Measurements from ENCODE around the gene RPLP2.

RPLP2 gene

DNA sequence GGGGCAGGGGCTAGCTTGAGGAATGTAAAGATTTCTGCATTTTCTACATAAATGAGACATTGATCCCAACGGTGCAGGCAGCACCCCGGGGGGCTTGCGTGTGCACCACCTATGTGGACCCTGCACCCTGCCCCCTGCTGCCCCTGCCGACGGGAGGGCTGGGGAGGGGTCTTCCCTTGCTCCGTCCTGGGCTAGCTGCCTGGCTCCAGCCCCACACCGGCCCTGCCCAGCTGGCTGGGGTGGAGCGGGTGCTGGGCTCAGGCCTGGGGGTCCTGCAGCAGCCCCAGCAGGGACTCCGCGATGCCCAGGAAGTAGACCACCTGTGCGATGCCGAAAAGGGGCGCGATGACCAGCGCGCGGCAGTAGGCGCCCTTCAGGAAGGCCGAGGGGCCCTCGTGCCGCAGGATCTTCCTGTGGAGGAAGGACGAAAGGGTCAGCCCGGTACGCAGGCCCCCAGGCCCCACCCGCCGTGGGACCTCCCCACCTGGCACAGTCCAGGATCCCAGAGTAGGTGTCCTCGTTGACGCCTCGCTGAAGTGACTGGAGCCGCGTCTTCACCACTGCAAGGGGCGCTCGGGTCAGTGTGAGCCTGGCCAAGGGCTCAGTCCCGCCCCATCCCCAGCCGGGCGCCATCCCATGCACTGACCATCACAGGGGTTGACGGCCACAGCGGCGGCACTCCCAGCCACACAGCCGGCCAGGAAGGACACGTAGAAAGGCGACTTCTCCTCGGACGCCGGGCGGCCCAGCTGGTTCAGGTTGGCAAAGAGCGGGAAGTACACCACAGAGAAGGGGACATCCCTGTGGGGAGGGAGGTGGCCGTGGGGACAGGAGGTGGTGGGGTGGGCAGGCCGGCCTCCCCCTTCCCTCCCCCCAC, 17.9 kb upstream of the RPLP2 start:
- DNase-seq = no peak

DNA sequence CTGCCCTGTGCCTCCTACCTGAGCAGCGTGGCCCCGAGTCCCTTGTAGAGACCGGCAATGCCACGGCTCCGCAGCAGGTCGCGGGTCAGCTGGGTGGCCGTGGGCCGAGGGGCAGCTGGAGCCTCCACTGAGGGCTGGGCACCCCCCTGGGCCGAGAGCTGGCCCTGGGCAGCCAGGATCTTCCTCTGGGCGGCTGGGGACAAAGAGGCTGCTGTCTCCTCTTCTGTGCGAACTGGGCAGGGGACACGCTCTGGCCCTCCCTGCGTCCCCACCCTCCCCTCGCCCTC, 17.3 kb upstream of the RPLP2 start:
- no peak for DNase-seq

DNA sequence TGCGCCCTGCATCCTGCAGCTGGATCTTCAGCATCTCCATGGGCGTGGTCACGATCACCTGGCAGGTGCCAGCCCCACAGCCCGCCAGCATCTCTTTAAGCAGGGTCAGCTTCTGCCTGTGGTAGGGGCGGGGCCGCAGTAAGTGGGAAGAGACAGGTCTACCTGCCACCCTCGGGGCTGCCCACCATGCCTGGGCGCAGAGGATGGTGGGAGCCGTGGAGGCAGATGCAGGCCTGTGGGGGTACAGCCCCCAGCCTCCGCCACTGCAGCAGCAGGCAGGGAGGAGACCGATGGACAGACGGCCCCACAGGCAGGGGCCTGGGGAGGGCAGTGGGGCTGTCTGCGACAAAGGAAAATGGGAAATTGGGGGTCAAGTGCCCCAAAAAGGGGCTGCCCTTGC, 16.9 kb upstream of the RPLP2 start:
- DNase-seq = no peak

DNA sequence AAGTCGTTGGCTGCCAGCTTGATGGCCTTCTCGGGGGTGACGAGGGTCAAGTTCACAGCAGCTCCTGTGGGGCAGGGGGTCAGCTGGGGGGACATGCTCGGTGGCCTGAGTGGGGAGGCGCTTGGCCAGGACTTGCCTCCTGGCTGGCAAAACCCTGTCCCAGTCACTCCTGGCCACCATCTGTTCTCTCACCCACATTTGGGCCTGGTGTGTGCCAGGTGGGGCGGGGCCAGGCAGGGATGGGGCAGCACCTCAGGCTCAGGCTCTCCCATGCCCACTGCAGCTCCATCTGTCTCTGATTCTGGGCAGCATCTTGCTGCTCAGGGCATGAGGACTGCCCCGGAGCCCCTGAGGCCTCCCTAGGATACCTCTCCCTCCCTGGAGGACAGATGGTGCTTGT, 16.2 kb upstream of the RPLP2 start:
- no peak for DNase-seq

DNA sequence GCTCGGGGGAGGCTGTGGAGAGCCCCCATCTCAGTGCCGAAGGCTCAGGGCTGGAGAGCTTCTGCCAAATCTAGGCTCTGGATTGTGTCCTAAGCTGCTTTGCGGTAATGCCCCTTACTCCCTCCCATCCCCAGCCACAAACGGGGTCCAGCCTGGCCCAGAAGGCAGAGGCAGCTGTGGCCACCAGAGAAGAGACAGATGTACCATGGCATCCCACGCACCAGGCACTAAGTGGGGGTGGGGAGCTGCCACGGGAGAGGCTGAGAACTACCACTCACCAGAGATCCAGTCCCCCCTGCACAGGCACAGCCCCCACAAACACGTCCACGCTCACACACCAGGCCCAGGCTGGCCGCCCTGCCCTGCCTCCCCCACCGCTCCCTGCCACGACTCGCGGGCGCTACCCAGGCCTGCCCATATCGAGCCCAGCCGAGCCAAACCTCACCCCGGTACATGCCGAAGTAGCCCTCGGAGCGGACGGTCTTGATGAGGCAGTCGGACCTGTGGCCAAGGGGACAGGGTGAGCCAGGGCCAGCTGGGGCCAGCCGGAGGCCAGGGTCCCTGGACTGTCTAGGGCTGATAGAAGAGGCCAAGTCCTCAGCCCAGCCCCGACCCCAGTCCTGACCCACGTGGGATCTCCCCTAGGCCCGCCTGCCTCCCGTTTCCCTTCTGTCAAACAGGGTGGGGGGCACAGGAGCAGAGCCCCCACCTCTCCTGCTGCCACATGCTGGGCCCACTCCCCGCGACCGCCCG, 15.6 kb upstream of the RPLP2 start:
- DNase-seq = no peak

DNA sequence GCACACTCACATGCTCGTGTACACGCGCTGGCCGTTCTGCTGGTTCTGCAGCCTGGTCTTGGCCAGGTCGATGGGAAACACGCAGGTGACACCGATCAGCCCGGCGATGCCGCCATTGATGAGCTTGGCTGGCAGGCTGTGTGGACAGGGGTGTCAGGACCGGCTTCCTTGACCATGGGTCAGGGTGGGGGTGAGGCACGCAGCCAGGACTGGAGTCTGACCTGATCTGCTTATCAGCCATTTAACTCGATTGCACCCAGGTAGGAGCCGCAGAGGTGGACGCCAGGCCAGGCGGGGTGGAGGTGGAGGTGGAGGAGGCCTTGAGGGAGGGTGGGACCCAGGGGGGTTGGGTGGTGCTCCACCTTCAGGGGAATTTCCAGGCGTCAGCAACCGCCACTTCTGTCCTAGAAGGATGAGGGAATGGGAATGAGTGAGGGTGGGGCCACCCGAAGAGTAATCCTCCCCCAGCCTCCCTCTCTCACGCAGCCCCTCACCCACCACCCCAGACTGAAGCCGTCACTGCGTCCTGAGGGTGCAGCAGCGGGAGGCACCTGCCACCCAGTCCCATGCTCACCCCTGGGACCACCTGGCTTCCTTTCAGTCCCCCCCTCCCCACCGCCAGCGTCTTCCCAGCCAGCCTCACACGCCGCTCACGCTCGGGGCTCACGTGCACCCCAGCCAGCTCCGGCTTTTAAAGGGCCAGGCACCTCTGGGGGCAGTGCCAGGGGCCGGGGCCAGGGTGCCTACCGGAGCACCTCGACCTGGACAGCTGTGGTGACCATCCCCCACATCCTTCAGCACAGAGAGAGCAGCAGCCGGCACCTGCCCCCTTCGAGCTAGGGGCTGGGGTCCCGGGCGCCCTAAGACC, 14.8 kb upstream of the RPLP2 start:
- DNase-seq = no peak

DNA sequence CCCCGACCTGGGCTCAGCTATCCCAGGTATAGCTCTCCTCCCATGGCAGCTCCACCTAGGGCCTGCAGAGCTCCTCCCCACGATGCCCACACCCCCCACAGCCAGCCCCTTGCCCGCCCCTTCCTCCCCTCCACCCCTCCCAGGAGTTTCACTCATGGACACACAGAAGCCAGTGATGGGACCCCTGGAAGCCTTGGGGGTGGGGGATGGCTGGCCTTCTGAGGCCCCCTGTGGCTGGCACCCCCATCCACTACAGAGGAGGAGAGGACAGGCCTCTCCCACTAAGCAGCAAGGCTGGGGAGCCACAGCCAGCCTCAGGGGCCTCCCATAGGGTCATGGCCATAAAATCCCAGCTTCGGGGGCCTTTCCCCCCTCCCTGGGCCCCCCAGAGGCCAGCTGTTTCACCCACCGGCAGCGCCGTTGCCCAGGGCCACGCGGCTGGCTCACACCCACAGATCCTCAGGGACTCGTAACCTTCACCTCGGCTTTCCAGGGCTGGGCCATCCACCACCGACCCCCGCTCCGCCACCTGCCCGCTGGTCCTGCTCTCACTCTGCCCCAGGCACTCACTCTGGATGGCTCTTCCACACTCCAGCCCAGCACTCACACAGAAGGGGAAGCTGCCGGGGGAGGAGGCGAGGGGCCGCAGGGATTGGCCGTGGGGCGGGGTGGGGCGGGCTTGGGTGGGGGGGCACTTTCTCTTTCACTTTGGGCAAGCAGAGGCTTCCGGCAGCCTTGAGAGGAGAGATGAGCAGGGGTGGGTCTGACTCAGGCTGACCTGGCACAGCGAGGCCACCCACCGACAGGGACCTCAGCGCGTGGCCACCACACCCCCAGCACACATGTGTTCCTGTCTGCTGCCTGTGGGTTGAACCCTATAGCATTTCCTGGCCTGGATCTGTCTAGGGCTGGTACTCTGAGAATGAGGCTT, 13.9 kb upstream of the RPLP2 start:
- peak; percentile 85 to 93 (median 92) for DNase-seq

DNA sequence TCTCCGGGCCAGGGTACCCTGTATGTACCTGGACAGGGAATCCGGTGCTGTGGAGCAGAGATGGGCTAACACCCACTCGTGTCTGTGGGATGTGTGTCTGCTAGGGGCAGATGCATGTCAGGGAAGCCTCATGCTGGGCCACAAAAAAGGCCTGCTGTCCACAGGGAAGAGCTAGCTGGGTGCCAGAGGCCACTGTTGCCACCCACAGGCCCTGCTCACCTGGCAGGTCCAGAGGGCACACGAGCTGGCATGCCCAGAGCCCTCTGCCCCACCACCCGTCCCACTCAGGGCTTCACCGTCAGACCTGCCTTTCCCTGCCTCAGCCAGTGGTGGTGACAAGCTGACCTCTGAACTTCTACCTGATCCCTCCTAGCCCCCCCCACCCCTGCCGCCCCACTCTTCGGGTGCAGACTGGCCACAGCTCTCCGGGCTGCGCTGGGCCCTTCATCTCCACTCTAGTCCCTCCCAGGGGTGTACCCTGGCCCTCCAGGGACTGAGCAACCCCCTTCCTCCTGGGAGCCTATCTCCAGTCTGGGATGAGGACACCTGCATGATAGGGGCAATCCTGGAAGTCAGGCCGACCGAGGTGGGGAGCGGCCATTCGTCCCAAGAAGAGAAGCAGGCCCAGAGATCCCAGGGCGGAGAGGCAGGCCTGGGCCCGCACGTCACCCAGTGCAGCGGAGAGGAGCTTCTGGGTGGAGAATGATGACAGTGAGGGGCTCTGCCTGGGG, 13.0 kb upstream of the RPLP2 start:
- no peak for DNase-seq

DNA sequence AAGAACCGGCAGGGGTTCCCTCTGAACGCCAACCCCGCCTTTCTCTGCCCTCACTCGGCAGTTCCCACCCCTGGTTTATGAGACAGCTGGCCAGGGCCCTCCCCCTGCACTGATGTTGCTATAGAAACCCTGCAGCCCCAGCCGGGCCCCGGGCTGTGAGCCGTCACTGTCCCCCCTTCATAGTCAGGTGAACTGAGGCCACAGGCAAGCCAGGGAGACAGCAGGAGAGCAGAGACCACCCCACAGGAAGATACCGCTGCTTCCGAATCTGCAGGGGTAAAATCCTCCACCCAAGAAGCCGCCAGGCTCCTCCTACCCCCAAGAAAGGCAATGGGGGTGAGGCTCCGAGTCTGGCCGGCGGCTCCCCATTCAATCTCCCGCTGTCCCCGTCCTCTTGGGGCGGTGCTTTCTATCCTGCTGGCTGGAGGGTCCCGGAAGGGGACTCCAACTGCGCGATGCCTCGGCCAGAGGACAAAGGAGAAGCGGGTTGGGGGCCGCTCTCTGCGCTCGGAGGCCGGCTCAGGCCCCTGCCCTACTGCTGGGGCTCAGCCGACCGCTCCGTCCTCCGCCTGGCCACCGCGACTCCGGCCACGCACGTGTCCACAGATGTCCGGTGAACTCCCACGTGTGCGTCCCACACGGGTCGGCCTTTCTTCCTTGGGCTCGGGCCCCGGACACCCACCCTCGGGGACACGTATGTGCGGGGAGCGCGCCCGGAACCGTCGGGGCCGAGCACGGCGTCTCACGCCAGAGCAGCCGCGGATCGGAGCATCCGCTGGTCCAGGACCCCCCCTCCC, 12.3 kb upstream of the RPLP2 start:
- DNase-seq = peak; percentile 63 to 85 (median 74)

DNA sequence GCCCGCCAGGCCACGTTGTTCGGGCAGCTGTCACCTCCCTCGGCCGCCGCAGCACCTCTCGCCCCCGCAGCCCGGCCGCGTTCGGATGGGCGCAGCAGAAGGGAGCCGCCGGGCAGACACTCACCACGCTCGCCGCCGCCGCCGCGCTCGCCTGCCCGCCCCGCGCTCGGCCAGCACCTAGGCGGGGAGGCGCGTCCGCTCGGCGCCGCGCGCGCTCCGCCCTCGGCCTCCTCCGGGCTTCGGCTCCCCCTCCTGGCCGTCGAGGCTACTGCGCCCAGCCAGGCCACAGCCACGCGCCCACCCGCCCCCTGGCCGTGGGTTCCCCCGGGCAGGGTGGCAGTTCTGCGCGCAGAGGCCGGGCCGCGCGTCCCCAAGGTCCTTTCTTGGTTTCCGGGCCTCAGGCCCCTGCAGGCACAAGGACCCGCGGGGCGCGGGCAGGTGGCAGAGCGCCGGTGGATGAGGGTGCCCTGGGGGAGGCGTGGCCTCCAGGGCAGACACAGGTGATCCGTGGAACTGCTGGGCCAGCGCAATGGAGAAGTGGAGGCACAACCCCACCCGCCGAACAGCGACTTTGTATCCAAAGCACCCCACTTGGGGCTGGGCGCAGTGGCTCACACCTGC, 11.6 kb upstream of the RPLP2 start, which contains the start of gene SLC25A22:
SLC25A22 (minus strand) TSS at position 189 of the 621 bp plus-strand sequence. CDS start 3,275 bp downstream, outside the sequence.
- DNase-seq = peak; percentile 85 to 96 (median 90)

DNA sequence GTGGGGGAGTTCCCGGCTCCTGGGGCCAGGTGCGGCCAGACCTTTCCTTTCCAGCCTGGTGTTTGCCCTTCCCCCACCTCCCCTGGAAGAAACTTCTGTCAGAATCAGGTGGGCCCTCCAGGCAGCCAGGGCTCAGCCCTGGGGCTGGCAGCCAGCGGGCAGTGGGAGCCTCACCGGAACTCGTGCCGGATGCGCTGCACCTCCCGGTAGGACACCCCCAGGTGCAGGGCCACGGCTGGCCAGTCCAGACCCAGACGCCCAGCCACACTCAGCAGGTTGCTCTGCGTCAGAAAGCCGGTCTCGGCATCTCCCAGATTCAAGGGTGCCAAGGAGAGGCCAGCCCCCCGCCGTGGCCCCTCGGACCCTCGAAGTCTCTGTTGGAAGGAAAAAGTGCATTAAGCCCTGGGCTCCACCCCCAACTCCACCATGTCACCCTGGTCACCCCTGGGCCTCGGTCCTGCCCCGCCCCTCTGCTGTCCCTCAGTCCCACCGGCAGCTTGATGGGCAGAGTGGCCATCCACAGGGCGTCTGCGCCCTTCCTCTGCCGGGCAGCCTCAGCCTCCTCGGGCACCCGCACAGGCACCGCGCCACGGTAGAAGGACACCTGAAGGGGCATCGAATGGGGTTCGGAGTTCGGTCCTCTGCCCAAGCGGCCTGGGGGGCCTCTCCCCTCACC, 10.0 kb upstream of the RPLP2 start:
- DNase-seq = no peak

DNA sequence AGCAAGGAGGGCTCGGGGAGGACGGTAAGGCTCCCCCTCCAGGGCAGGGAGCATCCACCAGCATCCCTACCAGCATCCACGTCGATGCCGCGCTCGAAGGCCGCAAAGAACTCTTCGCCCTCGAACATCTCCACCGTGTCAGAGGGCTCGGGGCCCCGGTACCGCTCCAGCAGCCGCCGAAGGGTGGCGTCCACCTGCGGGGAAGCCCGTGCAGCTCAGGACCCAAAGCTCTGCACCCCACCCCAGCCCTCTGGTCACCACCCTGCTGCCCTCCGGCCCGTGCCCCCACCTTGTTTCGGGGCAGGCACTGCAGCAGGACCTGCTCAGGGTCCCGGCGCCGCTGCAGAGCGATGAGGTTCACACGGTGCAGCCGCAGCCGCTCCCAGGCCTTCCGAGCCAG, 9.3 kb upstream of the RPLP2 start:
- DNase-seq = no peak

DNA sequence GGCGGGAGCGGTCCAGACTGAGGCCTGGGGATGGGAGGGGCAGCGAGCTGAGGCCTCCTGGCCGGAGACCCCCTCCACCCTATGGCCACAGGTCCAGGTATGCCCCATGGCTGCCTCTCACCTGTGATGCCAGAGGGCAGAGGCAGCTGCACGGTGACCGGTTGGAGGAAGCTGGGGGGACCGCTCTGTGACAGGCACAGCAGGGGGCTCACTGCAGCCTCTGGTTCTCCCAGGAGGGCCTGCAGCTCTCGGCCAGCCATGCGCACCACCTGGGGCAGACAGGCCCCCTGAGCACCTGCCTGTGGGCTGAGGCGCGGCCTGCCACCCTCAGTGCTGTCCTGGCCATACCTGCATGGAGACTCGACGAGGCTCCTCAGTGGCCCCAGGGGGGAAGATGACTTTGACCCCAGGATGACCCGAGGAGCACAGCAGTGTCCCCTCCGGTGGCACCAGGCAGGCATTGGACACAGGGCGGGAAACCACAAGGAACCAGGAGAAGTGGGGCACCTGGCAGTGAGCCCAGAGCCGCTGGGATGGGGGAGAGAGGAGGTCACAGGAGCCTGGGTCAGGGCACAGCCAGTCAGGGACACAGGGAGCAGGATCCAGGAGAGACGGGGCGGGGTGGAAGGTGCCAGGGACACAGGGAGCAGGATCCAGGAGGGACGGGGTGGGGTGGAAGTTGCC, 8.5 kb upstream of the RPLP2 start:
- DNase-seq = no peak

DNA sequence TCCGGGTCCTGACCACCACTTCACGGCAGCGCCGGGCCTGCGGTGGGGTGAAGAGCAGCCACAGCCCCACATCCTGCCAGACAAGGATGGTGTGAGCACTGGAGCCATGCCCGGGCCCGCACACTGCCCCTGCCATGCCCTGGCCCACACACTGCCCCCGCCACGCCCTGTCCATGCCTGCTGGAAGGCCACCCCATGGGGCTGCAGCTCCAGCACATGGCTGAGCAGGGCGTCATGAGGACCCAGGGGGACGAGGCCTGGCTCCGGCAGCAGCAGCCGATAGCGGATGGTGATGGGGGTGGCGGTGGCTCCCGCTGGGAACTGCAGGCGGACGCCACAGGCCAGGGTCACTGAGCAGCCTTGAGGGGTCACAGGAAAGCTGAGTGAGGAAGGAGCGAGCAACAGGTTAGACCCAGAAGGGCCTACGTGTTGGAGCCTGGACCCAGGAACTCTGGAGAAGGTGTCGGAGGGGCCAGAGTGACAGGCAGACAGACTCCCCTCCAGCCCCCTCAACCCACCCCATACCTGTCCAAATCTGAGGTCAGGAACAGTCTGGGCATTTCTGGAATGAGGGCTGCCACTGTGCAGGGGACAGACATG, 7.6 kb upstream of the RPLP2 start:
- DNase-seq = no peak

DNA sequence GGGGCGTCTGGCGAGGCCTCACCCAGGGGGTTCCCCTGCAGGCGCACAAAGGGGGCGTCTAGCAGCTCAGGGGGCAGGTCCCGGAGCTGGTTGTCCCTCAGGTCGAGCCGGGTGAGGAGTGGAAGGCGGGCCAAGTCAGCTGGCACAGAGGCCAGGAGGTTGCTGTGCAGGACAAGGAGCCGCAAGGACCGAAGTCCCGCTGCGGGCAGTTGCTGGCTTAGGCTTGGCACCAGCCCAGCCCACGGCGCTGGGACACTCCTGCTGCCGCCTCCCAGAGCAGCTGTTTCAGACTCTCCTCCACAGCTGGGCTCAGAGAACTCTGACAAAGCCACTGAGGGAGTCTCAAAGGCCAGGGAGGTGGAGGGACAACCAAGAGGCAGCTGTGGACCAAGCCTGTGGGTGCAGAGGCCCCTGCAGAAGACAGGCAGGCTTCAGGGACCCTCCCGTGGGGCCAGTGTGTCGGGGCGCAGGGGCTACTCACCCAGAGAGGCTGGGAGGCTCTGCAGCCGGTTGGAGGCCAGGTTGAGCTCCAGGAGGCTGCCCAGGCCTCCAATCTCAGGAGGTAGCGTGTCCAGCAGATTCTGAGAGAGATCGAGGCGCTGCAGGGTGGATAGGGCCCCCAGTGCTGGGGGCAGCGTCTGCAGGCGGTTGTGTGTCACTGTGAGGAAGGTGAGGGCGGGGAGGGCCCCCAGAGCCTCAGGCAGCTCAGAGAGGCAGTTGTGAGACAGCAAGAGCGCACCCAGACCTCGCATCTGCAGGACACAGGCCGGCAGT, 6.9 kb upstream of the RPLP2 start:
- DNase-seq = no peak

DNA sequence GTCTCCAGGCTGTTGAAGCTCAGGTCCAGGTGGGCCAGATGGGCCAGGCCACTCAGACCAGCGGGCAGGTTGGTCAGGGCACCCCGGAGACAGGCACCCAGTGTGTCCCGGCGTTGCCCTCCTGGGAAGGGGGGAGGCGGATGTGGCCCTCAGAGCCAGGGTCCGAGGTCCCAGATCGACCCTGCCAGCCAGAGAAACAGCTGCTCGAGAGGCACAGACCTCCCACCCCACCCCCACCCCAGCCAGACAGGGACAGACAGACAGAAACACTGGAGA, 6.4 kb upstream of the RPLP2 start:
- DNase-seq = no peak

DNA sequence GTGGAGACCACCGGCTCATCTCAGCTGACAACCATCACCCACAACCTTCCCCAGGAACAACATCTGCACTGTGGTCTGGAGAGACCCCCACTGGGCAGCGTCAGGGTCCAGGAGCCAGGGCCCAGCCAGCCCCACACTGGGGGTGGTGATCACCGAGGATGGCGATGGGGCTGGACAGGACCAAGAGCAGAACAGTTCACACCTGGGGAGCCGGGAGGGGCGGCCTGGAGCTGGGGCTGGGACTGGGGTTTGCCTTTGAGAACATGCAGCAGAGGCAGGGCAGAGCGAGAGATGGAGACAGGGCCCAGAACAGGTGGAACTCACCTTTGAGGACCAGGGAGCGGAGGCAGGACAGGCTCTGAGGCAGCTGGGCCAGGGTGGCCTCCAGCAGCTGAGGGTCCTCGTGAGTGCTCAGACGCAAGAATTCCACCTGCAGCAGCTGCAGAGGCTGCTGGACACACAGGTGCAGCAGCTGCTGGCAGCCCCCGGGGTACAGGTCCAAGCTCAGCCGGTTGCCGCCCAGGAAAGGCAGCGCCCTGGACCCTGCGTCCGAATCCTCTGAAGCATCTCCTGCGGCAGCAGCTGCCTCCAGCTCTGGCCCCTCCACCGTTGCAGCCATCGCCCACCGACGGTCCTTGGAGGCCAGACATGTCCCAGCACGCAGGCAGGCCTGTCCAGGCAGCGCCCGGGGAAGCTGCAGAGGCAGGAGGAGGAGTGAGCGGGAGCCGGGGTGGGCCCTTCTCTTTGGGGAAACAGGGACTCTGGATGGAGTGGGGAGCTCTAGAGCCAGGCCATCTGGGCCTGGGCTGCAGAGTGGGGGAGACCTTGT, 5.8 kb upstream of the RPLP2 start:
- peak in 1 of 4 experiments; percentile 23 for DNase-seq
